Fibroblast of the aortic adventitia (primary cell): ENCODE results near the gene TTYH3. TPM values are rescaled to one million over a fixed set of nuclear protein-coding genes. Genes with fewer than 3 reads are reported as not detected.

Experiments
- DNase-seq: peaks from one replicate; pipeline ENCODE4 v3.0.0-alpha.2; 2010; ENCODE audit warnings: low read depth
- H3K4me3 ChIP-seq: 2 replicates; pipeline ENCODE4 v1.5.1; 2011; ENCODE audit warnings: low read depth, mild to moderate bottlenecking, control low read depth, low read length, moderate library complexity
- CTCF ChIP-seq: IDR thresholded peaks from 2 replicates; pipeline ENCODE4 v1.5.1; 2011; ENCODE audit warnings: mild to moderate bottlenecking, low read length, control low read depth, inconsistent platforms; ENCODE audit not compliant: insufficient read depth
- total RNA-seq: library from RNA; depleted of rRNA; stranded (reverse); fragments of >200 nt; gene quantifications from 2 replicates; pipeline ENCODE4 v1.2.3, GENCODE V29; 2012; ENCODE audit warnings: low replicate concordance

The TTYH3 gene
- total RNA-seq, 1 donor, result 27.9 TPM

- H3K4me3 ChIP-seq, result no peak overlapping the region
- DNase-seq, result no peak
- no peak for TF ChIP-seq CTCF
Observed at GRCh38 chr7:2680256-2680655, 48.5 kb downstream of the TTYH3 start.

- H3K4me3 ChIP-seq, result no peak overlapping the region
- TF ChIP-seq CTCF, result peak; percentile 76
- DNase-seq, result peak; percentile 74
Observed at GRCh38 chr7:2680792-2681490, 49.2 kb downstream of the TTYH3 start.

GRCh38 chr7:2681929-2682799 lies 50.4 kb downstream of the TTYH3 start:
- H3K4me3 ChIP-seq, result no peak overlapping the region
- TF ChIP-seq CTCF, result no peak
- DNase-seq, result no peak

DNA sequence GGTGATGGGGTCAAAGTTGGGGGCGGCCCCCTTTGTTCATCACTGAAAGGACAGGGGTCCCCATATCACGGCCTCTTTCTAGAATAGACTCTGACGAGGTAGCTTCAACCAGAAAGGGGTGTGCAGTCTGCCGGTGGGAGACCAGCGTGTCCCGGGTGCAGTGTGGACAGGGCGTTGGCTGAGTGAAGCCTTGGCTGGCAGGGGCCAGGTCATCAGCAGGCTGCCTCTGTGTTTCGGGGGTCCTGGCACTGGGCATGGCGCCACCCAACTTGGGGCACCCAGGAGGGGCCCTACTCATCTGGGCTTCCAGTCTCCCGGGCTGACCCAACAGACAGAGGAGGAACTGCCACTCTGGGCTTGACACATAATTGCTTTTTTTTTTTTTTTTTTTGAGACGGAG lies 52.7 kb downstream of the TTYH3 start:
- no peak overlapping the region for H3K4me3 ChIP-seq
- no peak for DNase-seq
- TF ChIP-seq CTCF, result no peak

GRCh38 chr7:2686101-2686500 lies 54.3 kb downstream of the TTYH3 start:
- TF ChIP-seq CTCF, result no peak
- no peak for DNase-seq
- H3K4me3 ChIP-seq, result no peak overlapping the region

- TF ChIP-seq CTCF, result no peak
- no peak for DNase-seq
- no peak overlapping the region for H3K4me3 ChIP-seq
Observed at GRCh38 chr7:2687338-2687869, 55.6 kb downstream of the TTYH3 start.
